ENCODE results near the gene DDX17.

Gene DDX17

GRCh38 chr22:38506118-38506962, at the start of gene DDX17:
Gene DDX17, minus strand, starts transcription at chr22:38506311.
- DNase-seq: peak; percentile 97 to 98

DNA sequence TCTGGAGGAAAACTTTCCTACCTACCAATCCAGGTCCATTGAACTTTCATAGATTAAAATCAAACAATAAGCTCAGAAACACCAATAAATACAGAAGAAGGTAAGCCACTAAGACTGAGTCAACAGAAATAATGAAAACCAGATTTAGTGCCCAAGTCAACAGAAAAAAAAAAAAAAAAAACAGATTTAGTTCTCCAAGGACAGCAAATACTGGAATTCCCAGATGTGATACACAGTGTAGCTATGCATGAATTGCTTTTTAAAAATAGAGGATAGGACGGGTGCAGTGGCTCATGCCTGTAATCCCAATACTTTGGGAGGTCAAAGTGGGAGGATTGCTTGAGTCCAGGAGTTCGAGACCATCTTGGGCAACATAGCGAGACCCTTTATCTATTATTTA, 48.2 kb upstream of the DDX17 start:
- DNase-seq: no peak

DNA sequence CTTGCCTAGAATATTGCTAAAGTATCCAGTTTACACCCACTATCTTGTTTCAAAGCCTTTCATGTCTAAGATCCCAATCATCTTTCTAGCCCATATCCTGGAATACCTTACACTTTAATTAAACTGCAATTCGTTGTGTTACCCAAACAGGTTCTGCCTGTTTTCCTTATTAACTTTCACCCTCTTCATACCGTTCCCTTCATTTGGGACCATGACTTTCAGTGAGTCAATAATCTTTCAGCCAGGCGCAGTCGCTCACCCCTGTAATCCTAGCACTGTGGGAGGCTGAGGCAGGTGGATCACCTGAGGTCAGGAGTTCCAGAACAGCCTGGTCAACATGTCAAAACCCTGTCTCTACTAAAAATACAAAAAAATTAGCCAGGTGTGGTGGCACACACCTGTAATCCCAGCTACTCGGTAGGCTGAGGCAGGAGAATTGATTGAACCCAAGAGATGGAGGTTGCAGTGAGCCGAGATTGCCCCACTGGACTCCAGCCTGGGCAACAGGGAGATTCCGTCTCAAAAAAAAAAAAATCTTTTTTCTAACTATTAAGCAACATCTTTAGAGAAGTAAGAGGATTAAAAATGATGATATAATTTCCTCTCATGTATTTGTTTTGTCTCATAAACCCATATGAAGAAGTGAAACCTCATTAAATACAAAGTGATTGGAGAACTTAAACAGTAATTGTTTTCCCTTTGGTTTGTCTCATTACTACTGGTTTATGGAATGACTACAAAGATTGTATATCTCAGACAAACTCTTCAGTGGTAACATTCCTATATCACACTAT, 43.2 kb upstream of the DDX17 start:
- no peak for DNase-seq

DNA sequence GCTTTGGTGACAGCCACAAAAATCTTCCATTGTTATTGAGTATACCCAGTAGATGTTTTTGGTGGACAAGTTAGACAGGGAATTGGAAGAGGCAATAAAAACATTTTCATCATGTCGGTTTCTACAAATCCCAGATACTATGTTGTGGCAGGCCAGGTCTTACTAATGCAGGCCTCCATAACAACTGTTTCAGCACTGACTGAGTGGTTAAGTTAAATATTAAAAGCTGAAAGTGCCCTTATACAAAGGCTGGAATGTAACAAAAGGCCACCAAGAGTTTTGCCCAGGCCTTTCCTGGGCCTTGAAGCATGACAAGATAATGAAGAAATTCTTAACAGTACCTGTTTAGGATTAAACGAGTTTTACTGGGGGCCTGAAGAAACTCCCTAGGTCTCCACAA, 34.6 kb upstream of the DDX17 start:
- DNase-seq: no peak

- DNase-seq: no peak
Measured at GRCh38 chr22:38531251-38531938, 25.3 kb upstream of the DDX17 start.

- DNase-seq: no peak
Measured at GRCh38 chr22:38524429-38524828, 18.3 kb upstream of the DDX17 start.

DNA sequence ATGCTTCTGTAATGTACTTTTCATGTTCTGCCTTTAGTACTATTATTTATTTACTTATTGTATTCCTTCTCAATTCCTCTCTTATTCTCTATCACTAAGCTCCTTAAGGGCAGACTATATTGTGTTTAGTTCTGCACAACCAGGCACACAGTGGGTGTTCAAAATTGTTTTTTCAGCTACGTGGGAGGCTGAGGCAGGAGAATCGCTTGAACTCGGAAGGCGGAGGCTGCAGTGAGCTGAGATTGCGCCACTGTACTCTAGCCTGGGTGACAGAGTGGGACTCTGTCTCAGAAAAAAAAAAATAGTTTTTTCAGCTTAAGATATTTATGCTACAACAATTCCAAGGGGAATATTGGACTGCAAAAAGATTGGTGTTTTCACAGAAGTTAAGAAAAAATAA, 17.4 kb upstream of the DDX17 start:
- no peak for DNase-seq

GRCh38 chr22:38523029-38523428, 16.9 kb upstream of the DDX17 start:
- no peak for DNase-seq

- no peak for DNase-seq
Measured at GRCh38 chr22:38519453-38520250, 13.5 kb upstream of the DDX17 start.

- DNase-seq: no peak
Measured at GRCh38 chr22:38518620-38519019, 12.5 kb upstream of the DDX17 start.

- DNase-seq: peak; percentile 3 to 72
Measured at GRCh38 chr22:38513063-38513462, 7.0 kb upstream of the DDX17 start.

- no peak for DNase-seq
Measured at GRCh38 chr22:38510416-38510970, 4.4 kb upstream of the DDX17 start.

GRCh38 chr22:38505541-38506117, 482 bp downstream of the DDX17 start:
- peak in 1 of 2 experiments; percentile 39 for DNase-seq

DNA sequence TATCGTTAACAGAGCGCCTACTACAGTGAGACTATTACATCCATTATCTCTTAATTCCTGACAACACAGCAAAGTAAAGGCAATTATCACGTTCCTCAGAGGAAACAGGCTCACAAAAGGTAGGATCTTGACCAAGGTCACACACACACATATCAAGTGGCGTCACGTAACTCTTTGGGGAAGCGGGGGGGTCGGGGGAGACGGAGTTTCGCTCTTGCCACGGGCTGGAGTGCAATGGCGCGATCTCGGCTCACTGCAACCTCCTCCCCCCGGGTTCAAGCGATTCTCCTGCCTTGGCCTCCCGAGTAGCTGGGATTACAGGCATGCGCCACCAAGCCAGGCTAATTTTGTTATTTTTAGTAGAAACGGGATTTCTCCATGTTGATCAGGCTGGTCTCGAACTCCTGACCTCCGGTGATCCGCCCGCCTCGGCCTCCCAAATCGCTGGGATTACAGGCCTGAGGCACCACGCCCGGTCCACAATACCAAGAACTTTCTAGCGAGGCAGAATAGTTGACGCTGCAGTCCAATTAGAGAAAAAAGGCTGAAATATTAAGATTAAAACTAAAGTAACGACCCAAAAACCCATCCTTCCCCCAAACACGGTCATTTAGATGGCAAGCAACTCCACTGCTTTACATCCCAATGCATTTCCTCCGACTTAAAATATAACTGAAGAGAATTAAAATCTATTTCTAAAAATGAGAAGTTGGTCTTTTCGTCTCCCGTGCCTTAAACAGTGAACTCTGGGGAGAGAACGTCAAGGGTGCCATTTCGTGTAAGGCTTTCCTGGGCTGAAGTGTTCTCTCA, 1.2 kb downstream of the DDX17 start:
- peak; percentile 9 to 38 for DNase-seq

- DNase-seq: no peak
Measured at GRCh38 chr22:38503021-38503420, 3.1 kb downstream of the DDX17 start.

- DNase-seq: no peak
Measured at GRCh38 chr22:38501797-38502672, 4.1 kb downstream of the DDX17 start.

DNA sequence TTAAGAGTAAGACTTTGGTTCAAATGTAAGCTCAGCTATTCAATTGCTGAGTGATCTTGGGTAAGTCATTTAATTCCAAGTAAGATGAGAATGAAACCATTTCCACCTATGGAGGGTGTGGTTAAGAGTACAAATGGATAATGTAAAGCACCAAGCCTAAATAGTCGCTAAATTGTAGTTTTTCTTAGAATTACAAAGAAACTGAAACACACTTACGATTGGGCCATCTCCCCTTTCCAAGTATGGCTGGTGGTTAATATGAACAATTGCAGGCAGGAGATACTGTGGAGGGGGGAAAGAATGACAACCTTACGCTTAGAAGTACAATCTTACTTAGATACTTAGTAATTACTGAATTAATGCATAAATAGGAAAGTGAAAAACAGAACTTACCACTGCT, 8.2 kb downstream of the DDX17 start:
- no peak for DNase-seq

DNA sequence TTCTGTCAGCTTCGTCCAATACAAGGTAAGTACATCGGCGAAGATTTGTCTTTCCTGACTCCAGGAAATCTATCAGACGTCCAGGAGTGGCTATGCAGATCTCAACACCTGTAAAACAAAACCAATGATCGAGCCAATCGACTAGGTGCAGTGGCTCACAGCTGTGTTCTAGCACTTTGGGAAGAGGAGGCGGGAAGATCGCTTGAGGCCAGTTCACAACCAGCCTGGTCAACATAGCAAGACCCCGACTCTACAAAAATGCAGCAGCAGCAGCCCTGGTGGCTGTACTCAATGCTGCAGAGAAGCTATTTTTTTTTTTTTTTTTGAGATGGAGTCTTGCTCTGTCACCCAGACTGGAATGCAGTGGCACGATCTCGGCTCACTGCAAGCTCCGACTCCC, 11.2 kb downstream of the DDX17 start:
- no peak for DNase-seq

DNA sequence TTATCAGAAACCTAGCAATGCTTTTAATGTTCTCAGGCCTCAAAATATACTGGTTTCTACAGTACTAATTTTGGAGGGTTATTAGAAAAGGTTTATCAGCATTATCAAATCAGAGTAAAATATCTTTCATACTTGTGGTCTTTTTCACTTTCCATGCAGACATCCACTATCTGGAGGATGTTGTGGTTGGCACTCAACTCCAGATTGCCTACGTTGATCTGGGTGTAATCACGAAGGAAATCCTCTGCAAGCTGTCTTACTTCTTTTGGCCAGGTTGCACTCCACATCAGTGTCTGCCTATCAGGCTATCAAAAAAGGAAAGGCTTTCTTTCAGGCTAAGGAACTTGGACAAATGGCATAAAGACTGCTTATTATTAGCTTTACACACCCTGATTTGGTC, 11.6 kb downstream of the DDX17 start:
- DNase-seq: no peak
